ENCODE data around the gene RBM26.
"Not testable (repeated sequence)": the region's sequence is repeated elsewhere in the genome, so short reads cannot be mapped to it uniquely, and the experiment has no call there.

Gene RBM26

DNA sequence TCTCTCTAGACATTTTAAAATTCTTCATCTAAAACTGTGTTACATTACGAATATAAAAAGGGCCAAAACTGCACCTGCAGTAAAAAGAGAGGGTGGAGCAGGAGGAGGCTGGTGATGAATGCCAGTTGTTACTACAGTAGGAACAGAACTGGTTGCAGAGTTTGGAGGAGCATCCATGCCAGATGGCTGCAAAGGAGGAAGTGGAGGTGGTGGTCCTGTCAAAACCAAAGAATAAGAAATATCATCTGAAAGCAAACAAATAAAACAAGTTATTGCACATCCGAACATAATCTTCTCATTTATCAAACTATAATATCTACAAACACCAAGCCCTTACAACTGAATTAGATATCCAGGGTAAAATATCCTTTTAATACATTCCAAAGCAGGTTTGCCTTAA lies 40.1 kb downstream of the RBM26 start:
- DNase-seq (ENCODE audit: low read depth) = no peak
- no peak overlapping the region for H3K4me3 ChIP-seq (ENCODE audit: low read depth, low read length)
- TF ChIP-seq, protein P1, sequence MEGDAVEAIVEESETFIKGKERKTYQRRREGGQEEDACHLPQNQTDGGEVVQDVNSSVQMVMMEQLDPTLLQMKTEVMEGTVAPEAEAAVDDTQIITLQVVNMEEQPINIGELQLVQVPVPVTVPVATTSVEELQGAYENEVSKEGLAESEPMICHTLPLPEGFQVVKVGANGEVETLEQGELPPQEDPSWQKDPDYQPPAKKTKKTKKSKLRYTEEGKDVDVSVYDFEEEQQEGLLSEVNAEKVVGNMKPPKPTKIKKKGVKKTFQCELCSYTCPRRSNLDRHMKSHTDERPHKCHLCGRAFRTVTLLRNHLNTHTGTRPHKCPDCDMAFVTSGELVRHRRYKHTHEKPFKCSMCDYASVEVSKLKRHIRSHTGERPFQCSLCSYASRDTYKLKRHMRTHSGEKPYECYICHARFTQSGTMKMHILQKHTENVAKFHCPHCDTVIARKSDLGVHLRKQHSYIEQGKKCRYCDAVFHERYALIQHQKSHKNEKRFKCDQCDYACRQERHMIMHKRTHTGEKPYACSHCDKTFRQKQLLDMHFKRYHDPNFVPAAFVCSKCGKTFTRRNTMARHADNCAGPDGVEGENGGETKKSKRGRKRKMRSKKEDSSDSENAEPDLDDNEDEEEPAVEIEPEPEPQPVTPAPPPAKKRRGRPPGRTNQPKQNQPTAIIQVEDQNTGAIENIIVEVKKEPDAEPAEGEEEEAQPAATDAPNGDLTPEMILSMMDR (IDR thresholded peaks at IDR 0.05; ENCODE audit: control insufficient read depth, extremely low read depth, insufficient read depth) = no peak

- no peak overlapping the region for H3K4me3 ChIP-seq (ENCODE audit: low read depth, low read length)
- DNase-seq (ENCODE audit: low read depth) = no peak
Measured at GRCh38 chr13:79361299-79361698, 44.8 kb downstream of the RBM26 start.

GRCh38 chr13:79360095-79360494 lies 46.0 kb downstream of the RBM26 start:
- TF ChIP-seq, protein P1 (IDR thresholded peaks at IDR 0.05; ENCODE audit: control insufficient read depth, extremely low read depth, insufficient read depth) = no peak
- no peak for DNase-seq (ENCODE audit: low read depth)
- H3K4me3 ChIP-seq (ENCODE audit: low read depth, low read length) = no peak overlapping the region

More at GRCh38 chr13:79361299-79361698, 44.8 kb downstream of the RBM26 start:
- TF ChIP-seq, protein P1 (IDR thresholded peaks at IDR 0.05; ENCODE audit: control insufficient read depth, extremely low read depth, insufficient read depth) = no peak

GRCh38 chr13:79359064-79359463 lies 47.0 kb downstream of the RBM26 start:
- TF ChIP-seq, protein P1 (IDR thresholded peaks at IDR 0.05; ENCODE audit: control insufficient read depth, extremely low read depth, insufficient read depth) = no peak
- H3K4me3 ChIP-seq (ENCODE audit: low read depth, low read length) = no peak overlapping the region
- DNase-seq (ENCODE audit: low read depth) = no peak

GRCh38 chr13:79354285-79354684 lies 51.8 kb downstream of the RBM26 start:
- DNase-seq (ENCODE audit: low read depth) = no peak
- TF ChIP-seq, protein P1 (IDR thresholded peaks at IDR 0.05; ENCODE audit: control insufficient read depth, extremely low read depth, insufficient read depth) = no peak
- no peak overlapping the region for H3K4me3 ChIP-seq (ENCODE audit: low read depth, low read length)

DNA sequence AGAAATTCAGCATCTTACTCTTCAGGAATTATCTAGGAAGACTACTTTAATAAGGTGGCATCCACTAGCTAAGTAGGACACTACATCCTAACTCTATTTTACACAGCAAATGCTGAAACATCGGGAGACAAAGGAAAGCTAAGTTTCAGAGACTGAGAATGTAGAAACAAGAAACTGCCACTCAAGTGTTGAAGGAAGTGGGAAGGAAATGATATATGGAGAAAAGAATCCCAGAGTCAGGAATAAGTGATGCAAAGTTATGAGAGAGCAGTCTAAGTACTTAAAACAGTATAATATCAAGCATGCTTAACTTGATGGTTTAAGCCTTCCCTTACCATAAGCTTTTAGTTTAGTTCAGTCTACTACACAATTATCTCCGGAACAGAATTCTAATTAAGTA lies 52.4 kb downstream of the RBM26 start:
- no peak for DNase-seq (ENCODE audit: low read depth)
- TF ChIP-seq, protein P1 (IDR thresholded peaks at IDR 0.05; ENCODE audit: control insufficient read depth, extremely low read depth, insufficient read depth) = no peak

DNA sequence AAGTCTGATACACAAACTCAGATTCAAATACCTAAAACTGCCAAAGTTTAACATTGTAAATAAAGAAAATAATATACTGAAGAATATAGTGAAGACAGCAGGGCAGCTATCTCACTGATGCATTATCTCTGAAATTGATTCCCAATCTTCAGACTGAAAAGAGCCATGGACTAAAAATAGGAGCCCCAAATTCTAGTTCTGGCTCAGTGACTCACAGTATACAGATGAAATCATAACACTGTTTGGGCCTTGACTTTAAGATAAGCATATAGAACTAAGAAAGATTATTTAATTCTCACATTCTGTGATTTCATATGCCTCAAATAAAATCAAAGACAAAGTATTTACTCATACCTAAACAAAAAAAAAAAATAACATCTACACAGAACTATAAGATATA lies 53.9 kb downstream of the RBM26 start:
- H3K4me3 ChIP-seq (ENCODE audit: low read depth, low read length) = no peak overlapping the region
- TF ChIP-seq, protein P1 (IDR thresholded peaks at IDR 0.05; ENCODE audit: control insufficient read depth, extremely low read depth, insufficient read depth) = no peak
- DNase-seq (ENCODE audit: low read depth) = no peak

More for the DNA sequence above, 52.4 kb downstream of the RBM26 start:
- H3K4me3 ChIP-seq (ENCODE audit: low read depth, low read length) = no peak overlapping the region

DNA sequence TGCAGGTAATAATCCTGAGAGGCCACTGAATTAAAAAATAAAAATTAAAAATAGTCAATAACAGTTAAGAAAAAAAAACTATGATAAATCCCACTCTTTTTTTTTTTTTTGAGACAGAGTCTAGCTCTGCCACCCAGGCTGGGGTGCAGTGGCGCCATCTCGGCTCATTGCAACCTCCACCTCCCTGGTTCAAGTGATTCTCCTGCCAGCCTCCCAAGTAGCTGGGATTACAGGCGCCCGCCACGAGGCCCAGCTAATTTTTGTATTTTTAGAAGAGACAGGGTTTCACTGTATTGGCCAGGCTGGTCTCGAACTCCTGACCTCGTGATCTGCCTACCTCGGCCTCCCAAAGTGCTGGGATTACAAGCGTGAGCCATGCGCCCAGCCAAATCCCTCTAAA lies 56.4 kb downstream of the RBM26 start:
- H3K4me3 ChIP-seq (ENCODE audit: low read depth, low read length); DNase-seq (ENCODE audit: low read depth): not testable (repeated sequence)

Measured in LNCaP clone FGC (cell line).